IPS DF 4.7 (cell line): Measurements from ENCODE around the gene LAPTM5.

ENCODE experiments used
- DNase-seq: peaks from one replicate; pipeline ENCODE4 v3.0.0-alpha.2; 2013; ENCODE audit warnings: low spot score; ENCODE audit errors: extremely low read depth

LAPTM5 gene

GRCh38 chr1:30787266-30787665 lies 29.7 kb upstream of the LAPTM5 start:
- no peak for DNase-seq

- no peak for DNase-seq
Measured at GRCh38 chr1:30786264-30786991, 28.9 kb upstream of the LAPTM5 start.

GRCh38 chr1:30785714-30786113 lies 28.1 kb upstream of the LAPTM5 start:
- no peak for DNase-seq

GRCh38 chr1:30785181-30785580 lies 27.6 kb upstream of the LAPTM5 start:
- no peak for DNase-seq

GRCh38 chr1:30783256-30783915 lies 25.8 kb upstream of the LAPTM5 start:
- DNase-seq, result no peak

- no peak for DNase-seq
Measured at GRCh38 chr1:30782361-30783255, 25.0 kb upstream of the LAPTM5 start.

- DNase-seq, result no peak
Measured at GRCh38 chr1:30781906-30782305, 24.3 kb upstream of the LAPTM5 start.

- DNase-seq, result no peak
Measured at GRCh38 chr1:30780409-30780808, 22.8 kb upstream of the LAPTM5 start.

- no peak for DNase-seq
Measured at GRCh38 chr1:30779294-30780071, 21.9 kb upstream of the LAPTM5 start.

GRCh38 chr1:30778979-30779293 lies 21.4 kb upstream of the LAPTM5 start:
- DNase-seq, result no peak

- no peak for DNase-seq
Measured at GRCh38 chr1:30778154-30778978, 20.8 kb upstream of the LAPTM5 start.

GRCh38 chr1:30777904-30778153 lies 20.3 kb upstream of the LAPTM5 start:
- no peak for DNase-seq

GRCh38 chr1:30777060-30777903 lies 19.7 kb upstream of the LAPTM5 start:
- no peak for DNase-seq

GRCh38 chr1:30776097-30777059 lies 18.8 kb upstream of the LAPTM5 start:
- no peak for DNase-seq

- DNase-seq, result no peak
Measured at GRCh38 chr1:30775433-30775975, 17.9 kb upstream of the LAPTM5 start.

- no peak for DNase-seq
Measured at GRCh38 chr1:30774550-30775432, 17.2 kb upstream of the LAPTM5 start.

- DNase-seq, result no peak
Measured at GRCh38 chr1:30773722-30774358, 16.3 kb upstream of the LAPTM5 start.
